Gastroesophageal sphincter (tissue), 4 donors: ENCODE measurements around the gene HOXA1. TPM values are rescaled to one million over a fixed set of nuclear protein-coding genes. Genes with fewer than 3 reads are reported as not detected.
A peak's percentile ranks its signal among the peaks of the same experiment; 100 is the strongest.

Source experiments
- ATAC-seq: fragments of 150-250 bp; one replicate; pipeline ENCODE4 v1.9.1; 2016; ENCODE audit warnings: mild to moderate bottlenecking, moderate library complexity
- H3K27ac ChIP-seq, 4 donors: fragments of 200-600 bp; sonication (generic) in 3 of 4; 1 replicate in 3 of 4; 2 replicates in 1 of 4; pipeline ENCODE4 v1.5.1; 2016 to 2019
- H3K27me3 ChIP-seq: fragments of 200-600 bp; sonication (generic); one replicate; pipeline ENCODE4 v1.5.1; 2019
- H3K36me3 ChIP-seq, 2 donors: fragments of 200-600 bp; sonication (generic); one replicate each; pipeline ENCODE4 v1.5.1; 2019; ENCODE audit warnings: control low read depth in 1 of 2
- H3K4me1 ChIP-seq, 3 donors: fragments of 200-600 bp; sonication (generic); 1 replicate in 2 of 3; 2 replicates in 1 of 3; pipeline ENCODE4 v1.5.1; 2016 to 2019; ENCODE audit warnings: control low read depth in 2 of 3
- H3K4me3 ChIP-seq, 2 donors: fragments of 200-600 bp; sonication (generic); one replicate each; pipeline ENCODE4 v1.5.1; 2019; ENCODE audit warnings: mild to moderate bottlenecking in 1 of 2, moderate library complexity in 1 of 2
- H3K9me3 ChIP-seq, 3 donors: fragments of 200-600 bp; sonication (generic); one replicate each; pipeline ENCODE4 v1.5.1; 2017 to 2019; ENCODE audit warnings: control low read depth in 2 of 3
- CTCF ChIP-seq, 4 experiments: fragments of 200-600 bp in 2 of 4; fragments of 450-650 bp in 2 of 4; sonication (generic) in 1 of 4; IDR thresholded peaks; one replicate each; pipeline ENCODE4 v1.5.1; 2017 to 2019; ENCODE audit warnings: antibody characterized with exemption in 4 of 4, mild to moderate bottlenecking in 2 of 4, moderate library complexity in 2 of 4
- EP300 ChIP-seq: sonication (generic); formaldehyde crosslinking; IDR thresholded peaks from one replicate; pipeline ENCODE4 v1.6.1; 2017; ENCODE audit warnings: antibody characterized with exemption, mild to moderate bottlenecking
- POLR2A ChIP-seq, 2 donors: fragments of 450-650 bp; IDR thresholded peaks; one replicate each; pipeline ENCODE4 v1.6.1; 2017; ENCODE audit warnings: antibody characterized with exemption in 2 of 2, mild to moderate bottlenecking in 2 of 2, moderate library complexity in 1 of 2
- POLR2AphosphoS5 ChIP-seq: sonication (generic); formaldehyde crosslinking; IDR thresholded peaks from one replicate; pipeline ENCODE4 v1.6.1; 2017; ENCODE audit warnings: antibody characterized with exemption
- WGBS, 2 donors: methylation state at CpG; one replicate each; pipeline ENCODE4 v1.1.5; 2018; ENCODE audit warnings: low coverage in 1 of 2; 5-methylcytosine and 5-hydroxymethylcytosine counted together
- total RNA-seq, 4 donors: library from RNA; depleted of rRNA; stranded (reverse); fragments of >200 nt; gene quantifications; one replicate each; pipeline ENCODE4 v1.1.0, GENCODE V29; 2016

The HOXA1 gene
- total RNA-seq, 4 donors from 2014 or later, result 0.23 to 2.3 (median 0.27) TPM; not detected in 1

GRCh38 chr7:27140126-27140857 is 44.5 kb upstream of the HOXA1 start:
- Histone ChIP-seq H3K4me3 (peak overlapping the region; percentile 31 to 94), H3K9me3 (no peaks in the 10 kb centered on the region), H3K36me3 (no peaks in the 10 kb centered on the region), H3K27ac (peak overlapping the region; percentile 90 to 100 (median 98)), H3K27me3 (peaks cover 6% of the 10 kb centered on the region), H3K4me1 (peaks cover 5 to 70% (median 8%) of the 10 kb centered on the region in 3 donors)
- 21 to 23% methylated on average over 13 to 14 of the region's 15 CpGs for WGBS, 2 donors
- no peak for TF ChIP-seq POLR2A (IDR thresholded peaks at IDR 0.05)
- no peak for TF ChIP-seq CTCF (IDR thresholded peaks at IDR 0.05)
- no peak for TF ChIP-seq POLR2AphosphoS5
- no peak for TF ChIP-seq EP300
- ATAC-seq, result no peak

DNA sequence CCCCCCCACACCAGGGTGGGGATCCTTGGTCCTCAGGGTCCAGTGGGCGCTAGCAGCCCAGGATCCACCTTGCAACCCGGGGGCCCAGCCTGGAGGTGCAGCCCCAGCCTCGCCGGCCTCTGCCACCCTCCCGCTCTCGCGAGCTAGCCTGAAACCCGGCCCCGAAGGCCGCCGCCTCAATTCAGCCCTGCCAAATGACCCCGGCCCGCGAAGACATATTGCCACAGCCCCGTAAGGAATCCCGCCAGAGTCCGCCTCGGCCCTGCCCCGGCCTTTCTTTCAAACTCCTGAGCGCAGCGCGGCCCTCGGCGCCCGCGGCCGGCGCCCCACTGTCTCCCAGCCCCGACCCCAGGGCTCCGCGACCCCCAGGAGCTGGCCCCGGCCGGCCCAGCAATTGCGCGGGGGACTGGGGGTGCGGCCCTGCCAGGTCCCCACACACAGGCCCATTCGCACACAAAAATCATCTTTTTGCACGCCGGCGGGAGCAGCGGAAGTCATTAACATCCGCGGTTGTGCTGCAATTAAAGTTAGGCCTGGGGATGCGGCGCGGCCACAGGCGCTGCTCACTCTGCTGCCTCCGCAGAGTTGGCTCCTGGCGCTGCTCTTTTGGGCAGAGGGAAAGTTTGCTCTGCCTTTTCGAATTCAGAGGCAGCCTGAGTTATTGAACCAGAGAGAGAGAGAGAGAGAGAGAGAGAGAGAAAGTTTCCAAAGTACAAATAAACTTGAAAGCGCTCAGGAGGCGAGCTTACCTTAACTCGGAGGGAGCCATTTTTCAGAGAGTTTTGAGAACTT is 43.7 kb upstream of the HOXA1 start:
- peak overlapping the region; percentile 31 to 94 for H3K4me3 ChIP-seq
- peak overlapping the region; percentile 90 to 100 (median 98) for H3K27ac ChIP-seq
- H3K27me3 ChIP-seq, result no peaks in the 10 kb centered on the region
- H3K9me3 ChIP-seq, result no peaks in the 10 kb centered on the region
- TF ChIP-seq POLR2A (IDR thresholded peaks at IDR 0.05), result peak in 1 of 2 donors; percentile 14
- TF ChIP-seq EP300, result no peak
- TF ChIP-seq CTCF (IDR thresholded peaks at IDR 0.05), result no peak
- TF ChIP-seq POLR2AphosphoS5, result no peak
- WGBS, 2 donors, result 19 to 35% methylated on average over 3 to 8 of the region's 53 CpGs
- ATAC-seq, result no peak
- no peaks in the 10 kb centered on the region for H3K36me3 ChIP-seq
- peaks cover 12 to 74% (median 12%) of the 10 kb centered on the region in 3 donors for H3K4me1 ChIP-seq

- 34 to 38% methylated on average over 3 to 5 of the region's 11 CpGs for WGBS, 2 donors
- no peaks in the 10 kb centered on the region for H3K36me3 ChIP-seq
- H3K27me3 ChIP-seq, result no peaks in the 10 kb centered on the region
- no peaks in the 10 kb centered on the region for H3K9me3 ChIP-seq
- peak overlapping the region; percentile 90 to 100 (median 98) for H3K27ac ChIP-seq
- no peak for ATAC-seq
- H3K4me1 ChIP-seq, result peaks cover 12 to 75% (median 12%) of the 10 kb centered on the region in 3 donors
- H3K4me3 ChIP-seq, result peak overlapping the region; percentile 31 to 94
- TF ChIP-seq POLR2AphosphoS5 (no peak), CTCF (IDR thresholded peaks at IDR 0.05) (no peak), EP300 (no peak), POLR2A (IDR thresholded peaks at IDR 0.05) (no peak)
Measured at GRCh38 chr7:27138985-27139333, 43.2 kb upstream of the HOXA1 start.

GRCh38 chr7:27138472-27138871 is 42.7 kb upstream of the HOXA1 start:
- Histone ChIP-seq H3K27me3 (no peaks in the 10 kb centered on the region), H3K4me3 (peak overlapping the region; percentile 31 to 94), H3K27ac (peak overlapping the region; percentile 90 to 100 (median 98)), H3K9me3 (no peaks in the 10 kb centered on the region), H3K36me3 (no peaks in the 10 kb centered on the region), H3K4me1 (peaks cover 12 to 76% (median 12%) of the 10 kb centered on the region in 3 donors)
- 40 to 64% methylated on average over 1 of the region's 1 CpG for WGBS, 2 donors
- no peak for TF ChIP-seq CTCF (IDR thresholded peaks at IDR 0.05)
- no peak for TF ChIP-seq POLR2A (IDR thresholded peaks at IDR 0.05)
- TF ChIP-seq POLR2AphosphoS5, result no peak
- TF ChIP-seq EP300, result no peak
- ATAC-seq, result no peak
